NCI-H345 treated with DMSO at 0.1 percent for 48 hours (cell line): ENCODE measurements around the gene SF1.

Experiments used
- DNase-seq: peaks from one replicate; lab custom pipeline; 2025; ENCODE audit not compliant: unreplicated experiment; lab: John Stamatoyannopoulos, UW

SF1 gene

GRCh38 chr11:64801561-64802369 lies 23.4 kb upstream of the SF1 start:
- no peak for DNase-seq

GRCh38 chr11:64801158-64801464 lies 22.8 kb upstream of the SF1 start:
- DNase-seq = no peak

GRCh38 chr11:64800303-64801157 lies 22.2 kb upstream of the SF1 start:
- DNase-seq = no peak

- DNase-seq = peak; percentile 4
Observed at GRCh38 chr11:64799623-64800302, 21.4 kb upstream of the SF1 start.

GRCh38 chr11:64799256-64799622 lies 20.9 kb upstream of the SF1 start:
- DNase-seq = no peak

GRCh38 chr11:64796757-64797541 lies 18.6 kb upstream of the SF1 start:
- DNase-seq = no peak

GRCh38 chr11:64796047-64796756 lies 17.9 kb upstream of the SF1 start:
- DNase-seq = no peak

GRCh38 chr11:64794526-64794925 lies 16.2 kb upstream of the SF1 start:
- no peak for DNase-seq

GRCh38 chr11:64793271-64794160 lies 15.2 kb upstream of the SF1 start:
- no peak for DNase-seq

- no peak for DNase-seq
Observed at GRCh38 chr11:64792482-64792881, 14.1 kb upstream of the SF1 start.

- DNase-seq = no peak
Observed at GRCh38 chr11:64791781-64792291, 13.5 kb upstream of the SF1 start.

GRCh38 chr11:64790205-64791095 lies 12.1 kb upstream of the SF1 start:
- DNase-seq = no peak

GRCh38 chr11:64789331-64790204 lies 11.2 kb upstream of the SF1 start:
- DNase-seq = no peak

- DNase-seq = no peak
Observed at GRCh38 chr11:64788321-64789215, 10.2 kb upstream of the SF1 start.

- DNase-seq = no peak
Observed at GRCh38 chr11:64787526-64788320, 9.4 kb upstream of the SF1 start.
